ENCODE measurements around the gene ZNF609. TPM values are rescaled to one million over a fixed set of nuclear protein-coding genes. Genes with fewer than 3 reads are reported as not detected.

ZNF609 gene
- total and polyA plus RNA-seq, 2 of the 13 experiments (the other 11 are each of a cell fraction or from before 2014, with no cell fraction given) = 8.9 to 9.9 TPM

- peaks cover 6% of the 10 kb centered on the region for H3K79me2 ChIP-seq (ENCODE audit: insufficient read depth, low read length)
- H3K4me1 ChIP-seq (ENCODE audit: insufficient read depth, low read length) = peaks cover 20% of the 10 kb centered on the region
- ATAC-seq (no peak), DNase-seq (ENCODE audit: low spot score) (no peak), FAIRE-seq (no peak)
- no peak overlapping the region for H2AFZ ChIP-seq (ENCODE audit: low read length)
- 0 out of 2 replicates have a peak, but pooled peaks have one; percentile 6 for TF ChIP-seq MAFF (IDR thresholded peaks at IDR 0.05; ENCODE audit: low read depth, low read length)
- TF ChIP-seq TIGD3 (CRISPR knock-in tag; IDR thresholded peaks at IDR 0.05; ENCODE audit: borderline replicate concordance) = no peak
- no peak for TF ChIP-seq ELF3 (CRISPR knock-in tag; IDR thresholded peaks at IDR 0.05)
- TF ChIP-seq MAFK (conservative IDR thresholded peaks at IDR 0.05 in 1 of 2, IDR thresholded peaks at IDR 0.05 in 1 of 2; ENCODE audit: low read length in 2 of 2) = peak; percentile 23 to 44; a peak in 2 of 4 replicates
- TF ChIP-seq MXD3 (CRISPR knock-in tag; IDR thresholded peaks at IDR 0.05) = no peak
- no peak for TF ChIP-seq ARID3A (IDR thresholded peaks at IDR 0.05; ENCODE audit: low read depth, low read length)
- TF ChIP-seq TFDP2 (CRISPR knock-in tag; IDR thresholded peaks at IDR 0.05) = no peak
- CTCF ChIA-PET (ENCODE audit: low intra/inter-chr PET ratio, low total read pairs) = no interaction called here
- no TSS peak for BruUV-seq (replicated peaks)
- peaks cover 2 to 9% of the 10 kb centered on the region in 2 experiments; a peak in 4 of 5 replicates for H3K36me3 ChIP-seq (replicated peaks in 1 of 2; ENCODE audit: control insufficient read depth in 1 of 2, insufficient read depth in 2 of 2, low read length in 2 of 2)
- no peak overlapping the region for H3K9ac ChIP-seq (ENCODE audit: insufficient read depth, low read depth, low read length)
- no peak overlapping the region for H3K27ac ChIP-seq (ENCODE audit: extremely low read length, insufficient read depth, low read length)
- intact Hi-C loops (cut with micrococcal nuclease; ENCODE audit: unreplicated experiment) = no loop called here
- H3K27me3 ChIP-seq (ENCODE audit: control insufficient read depth in 1 of 2, insufficient read depth in 2 of 2, low read length in 2 of 2) = no peaks in the 10 kb centered on the region; a peak in 1 of 5 replicates
- POLR2A ChIA-PET = no interaction called here
- H3K9me3 ChIP-seq (ENCODE audit: low read length) = no peaks in the 10 kb centered on the region
- no peak overlapping the region for H3K4me3 ChIP-seq (replicated peaks in 1 of 3; ENCODE audit: insufficient read depth in 1 of 3, low read depth in 2 of 3, low read length in 3 of 3)
- no peaks in the 10 kb centered on the region for H4K20me1 ChIP-seq (ENCODE audit: insufficient read depth, low read length)
- in situ Hi-C loops (cut with HindIII; ENCODE audit: extremely low pct_ligation_motif_present, low pct_unique_long_range_greater_than_20kb) = no loop called here
- WGBS (ENCODE audit: low lambda C conversion rate) = 93% methylated on average over 7 of the region's 7 CpGs
- H3K4me2 ChIP-seq (ENCODE audit: low read depth, low read length) = no peak overlapping the region
These were observed 162.3 kb downstream of the ZNF609 start for GRCh38 chr15:64622410-64623260.
